GM21825 (cell line): ENCODE results near the gene TRIM26.
"Not testable (repeated sequence)": the region's sequence is repeated elsewhere in the genome, so short reads cannot be mapped to it uniquely, and the experiment has no call there.

Source experiments
- ATAC-seq: cut with Tn5 transposase; IDR thresholded peaks from one replicate; pipeline ENCODE4 v1.9.1; 2021; ENCODE audit warnings: mild to moderate bottlenecking, moderate library complexity; ENCODE audit not compliant: unreplicated experiment

TRIM26 gene

DNA sequence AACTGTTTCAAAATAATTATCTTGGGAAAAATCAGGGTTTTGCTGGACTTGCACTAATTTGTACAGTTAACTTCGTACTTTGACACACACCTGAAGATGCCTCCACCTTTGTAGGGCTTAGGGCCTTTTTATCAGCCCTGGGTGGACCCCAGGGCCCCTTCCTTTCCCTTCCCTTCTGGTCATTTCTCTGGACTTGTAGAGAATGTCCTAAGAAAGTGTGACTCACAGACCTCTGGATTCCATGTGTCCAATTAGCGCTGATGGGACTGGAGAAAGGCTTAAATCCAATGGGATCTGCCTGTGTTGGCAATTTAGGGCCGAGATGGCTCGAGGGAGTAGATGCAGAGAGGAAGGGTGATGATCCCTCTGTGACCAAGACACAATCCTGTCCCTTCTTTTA, 40.5 kb downstream of the TRIM26 start:
- ATAC-seq, result no peak

- no peak for ATAC-seq
Observed at GRCh38 chr6:30171677-30172471, 41.3 kb downstream of the TRIM26 start.

GRCh38 chr6:30169658-30170614, 43.3 kb downstream of the TRIM26 start:
- ATAC-seq, result no peak

DNA sequence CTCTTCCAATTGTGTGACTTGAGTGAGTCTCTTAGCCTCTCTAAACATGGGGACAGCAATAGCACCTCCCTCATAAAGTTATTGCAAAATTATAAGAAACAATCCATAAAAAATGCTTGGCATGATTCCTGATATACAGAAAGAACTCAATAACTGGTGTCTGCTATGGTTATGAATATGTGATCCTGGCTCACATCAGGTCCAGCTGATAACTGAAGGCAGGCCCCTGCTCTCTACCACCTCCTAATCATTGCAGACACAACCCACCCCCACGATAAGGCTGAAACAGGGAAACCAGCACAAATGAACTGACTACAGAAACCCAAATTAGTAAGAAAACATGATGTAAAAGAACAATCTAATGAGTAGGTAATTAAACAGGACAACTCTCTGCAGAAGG, 44.5 kb downstream of the TRIM26 start:
- no peak for ATAC-seq

DNA sequence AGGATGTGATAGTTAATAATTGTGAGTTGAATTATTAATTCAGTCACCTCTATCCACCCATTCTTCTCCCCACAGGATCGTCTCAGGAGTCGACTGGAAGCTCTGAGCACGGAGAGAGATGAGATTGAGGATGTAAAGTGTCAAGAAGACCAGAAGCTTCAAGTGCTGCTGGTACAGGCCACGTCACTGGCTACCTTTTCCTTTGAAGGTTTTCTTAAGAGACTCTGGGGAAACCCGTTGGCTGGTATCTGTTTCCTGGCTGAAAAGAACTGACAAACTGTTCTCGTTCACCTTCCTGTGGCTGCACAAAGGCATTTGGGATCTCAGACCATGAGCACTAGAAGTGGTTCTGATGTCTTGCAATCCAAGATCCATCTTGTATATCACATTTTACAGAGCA, 46.1 kb downstream of the TRIM26 start:
- no peak for ATAC-seq

GRCh38 chr6:30165238-30165637, 48.0 kb downstream of the TRIM26 start:
- not testable (repeated sequence) for ATAC-seq

DNA sequence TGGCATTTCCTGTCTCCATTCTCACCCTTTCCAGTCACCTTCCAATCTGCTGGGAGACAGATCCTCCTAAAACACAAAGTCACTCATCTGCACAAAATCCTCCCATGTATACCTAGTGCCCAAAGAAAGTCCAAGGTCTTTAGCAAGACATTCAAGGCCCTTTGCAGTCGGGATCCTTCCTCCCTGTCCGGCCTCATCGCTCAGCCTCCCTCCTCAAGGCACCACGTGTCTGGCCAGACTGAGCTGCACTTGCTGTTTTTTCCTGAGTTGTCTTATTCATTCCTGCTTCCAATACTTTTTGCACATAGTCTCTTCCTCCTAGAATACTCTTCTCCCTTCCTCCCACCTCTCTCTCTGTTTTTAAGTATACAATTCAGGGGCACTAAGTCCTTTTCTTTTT, 48.5 kb downstream of the TRIM26 start:
- ATAC-seq, result no peak

- ATAC-seq, result no peak
Observed at GRCh38 chr6:30163918-30164654, 49.1 kb downstream of the TRIM26 start.

- ATAC-seq, result no peak
Observed at GRCh38 chr6:30163090-30163917, 49.9 kb downstream of the TRIM26 start, which contains the start of gene TRIM15. TSS of gene TRIM15 (plus strand) at chr6:30163546. CDS start at chr6:30163685, 139 bp downstream.

GRCh38 chr6:30162265-30163089, 50.7 kb downstream of the TRIM26 start:
- no peak for ATAC-seq

DNA sequence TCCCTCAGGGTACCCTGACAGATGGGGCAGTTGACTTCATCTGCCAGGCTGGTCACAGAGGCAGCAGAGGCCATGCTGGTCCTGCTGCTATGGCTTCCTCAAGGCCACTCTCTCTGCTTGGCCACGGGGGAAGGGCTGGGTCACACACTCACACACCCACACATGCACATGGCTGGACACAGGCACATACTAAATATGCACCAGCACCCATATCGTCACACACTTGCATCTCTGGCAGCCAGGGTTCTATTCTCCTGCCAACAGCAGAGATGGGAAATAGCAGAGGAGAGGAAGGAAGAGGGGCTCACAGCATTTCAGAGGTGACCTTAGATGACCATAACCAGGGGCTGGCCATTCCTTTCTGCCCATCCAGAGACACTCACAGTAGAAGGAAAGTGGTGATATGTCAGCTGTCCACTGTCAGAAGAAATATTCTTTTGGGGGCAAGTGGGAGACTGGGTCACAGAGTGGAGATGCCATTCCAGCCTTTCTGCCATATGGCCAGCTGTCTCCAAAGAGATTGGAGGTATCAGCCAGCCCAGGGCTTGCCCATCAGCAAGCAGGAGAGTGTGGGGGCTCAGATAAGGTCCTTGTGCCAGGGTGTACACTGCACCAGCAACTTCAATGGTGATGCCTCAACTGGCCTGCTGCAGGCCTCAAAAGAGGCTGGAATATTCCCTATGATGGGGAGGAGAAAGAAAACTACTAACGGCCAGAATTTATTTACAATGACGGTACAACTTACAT, 52.2 kb downstream of the TRIM26 start, which contains the start of gene TRIM10:
Gene TRIM10, minus strand, starts transcription at position 427 of the 747 bp plus-strand sequence. Its CDS starts 353 bp downstream, at position 74.
- ATAC-seq, result no peak

GRCh38 chr6:30160008-30160784, 53.0 kb downstream of the TRIM26 start:
- ATAC-seq, result no peak

DNA sequence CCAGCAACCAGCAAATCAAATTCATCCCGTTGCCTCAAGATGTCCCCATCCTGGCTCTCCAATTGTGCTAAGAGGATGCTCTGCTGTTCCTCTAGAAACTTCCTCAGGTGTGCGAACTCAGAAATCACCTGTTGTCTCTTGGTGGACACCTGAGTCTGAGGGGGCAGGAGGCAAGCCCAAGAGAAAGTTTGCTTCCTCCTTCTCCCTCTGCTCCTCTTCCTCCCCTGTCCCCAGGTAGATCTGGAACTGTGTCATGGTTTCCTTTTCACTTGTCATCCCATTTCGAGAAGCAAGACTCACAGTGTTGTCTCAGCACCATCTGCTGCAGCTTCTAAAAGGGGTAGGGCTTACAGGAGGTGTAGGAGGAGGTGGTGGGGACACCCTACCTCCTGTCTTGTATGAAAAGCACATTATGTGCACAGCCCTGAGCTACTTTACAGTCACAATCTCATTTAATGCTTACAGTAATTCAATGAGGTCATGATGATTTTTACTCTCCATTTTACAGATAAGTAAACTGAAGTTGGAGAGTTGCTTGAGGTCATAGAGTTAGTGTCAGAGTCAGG, 54.6 kb downstream of the TRIM26 start:
- no peak for ATAC-seq

- no peak for ATAC-seq
Observed at GRCh38 chr6:30157999-30158398, 55.2 kb downstream of the TRIM26 start.

- ATAC-seq, result no peak
Observed at GRCh38 chr6:30157581-30157980, 55.6 kb downstream of the TRIM26 start.

- no peak for ATAC-seq
Observed at GRCh38 chr6:30156774-30157173, 56.4 kb downstream of the TRIM26 start.

DNA sequence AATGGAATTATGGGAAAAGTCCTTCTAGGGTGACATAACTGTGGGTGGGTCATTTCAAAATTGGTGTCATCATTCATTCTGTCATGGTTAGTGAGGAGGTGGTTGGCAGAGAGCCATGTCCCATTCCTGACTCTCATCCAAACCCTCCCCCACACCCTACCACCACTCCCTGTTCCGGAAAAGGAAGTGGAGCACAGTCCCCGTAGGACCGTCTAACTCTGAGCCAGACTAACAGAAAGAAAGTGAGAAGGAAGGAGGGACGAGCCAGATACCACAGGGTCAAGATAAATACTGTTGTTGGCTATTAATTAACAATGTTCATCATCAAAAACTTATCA, 57.0 kb downstream of the TRIM26 start:
- ATAC-seq, result no peak
